ENCODE data around the gene FBXO30. TPM values are rescaled to one million over a fixed set of nuclear protein-coding genes. Genes with fewer than 3 reads are reported as not detected.

Gene FBXO30
- total RNA-seq, 1 donor from 2014 or later, result 12.1 TPM

- DNase-seq, result no peak
- Mint-ChIP-seq H3K27ac (ENCODE audit: unreplicated experiment) (no peak overlapping the region), H3K36me3 (ENCODE audit: unreplicated experiment) (peaks cover 12% of the 10 kb centered on the region), H3K4me3 (ENCODE audit: unreplicated experiment) (no peak overlapping the region), H3K4me1 (ENCODE audit: low read depth, unreplicated experiment) (no peaks in the 10 kb centered on the region), H3K27me3 (ENCODE audit: unreplicated experiment) (no peaks in the 10 kb centered on the region), H3K9me3 (ENCODE audit: unreplicated experiment) (no peaks in the 10 kb centered on the region)
- TF ChIP-seq CTCF (IDR thresholded peaks at IDR 0.05; ENCODE audit: partially characterized antibody, unreplicated experiment), result no peak
Observed at GRCh38 chr6:145784683-145785082, 29.9 kb downstream of the FBXO30 start.

- TF ChIP-seq CTCF (IDR thresholded peaks at IDR 0.05; ENCODE audit: partially characterized antibody, unreplicated experiment), result no peak
- H3K4me1 Mint-ChIP-seq (ENCODE audit: low read depth, unreplicated experiment), result no peaks in the 10 kb centered on the region
- H3K36me3 Mint-ChIP-seq (ENCODE audit: unreplicated experiment), result peaks cover 8% of the 10 kb centered on the region
- no peaks in the 10 kb centered on the region for H3K27me3 Mint-ChIP-seq (ENCODE audit: unreplicated experiment)
- H3K4me3 Mint-ChIP-seq (ENCODE audit: unreplicated experiment), result no peak overlapping the region
- H3K27ac Mint-ChIP-seq (ENCODE audit: unreplicated experiment), result no peak overlapping the region
- no peak for DNase-seq
- H3K9me3 Mint-ChIP-seq (ENCODE audit: unreplicated experiment), result no peaks in the 10 kb centered on the region
Observed at GRCh38 chr6:145783796-145784195, 30.8 kb downstream of the FBXO30 start.

- Mint-ChIP-seq H3K27ac (ENCODE audit: unreplicated experiment) (no peak overlapping the region), H3K36me3 (ENCODE audit: unreplicated experiment) (peaks cover 6% of the 10 kb centered on the region), H3K4me3 (ENCODE audit: unreplicated experiment) (no peak overlapping the region), H3K27me3 (ENCODE audit: unreplicated experiment) (peaks cover 3% of the 10 kb centered on the region), H3K4me1 (ENCODE audit: low read depth, unreplicated experiment) (no peaks in the 10 kb centered on the region), H3K9me3 (ENCODE audit: unreplicated experiment) (peaks cover 4% of the 10 kb centered on the region)
- no peak for DNase-seq
- no peak for TF ChIP-seq CTCF (IDR thresholded peaks at IDR 0.05; ENCODE audit: partially characterized antibody, unreplicated experiment)
Observed at GRCh38 chr6:145772846-145773245, 41.7 kb downstream of the FBXO30 start.

GRCh38 chr6:145765449-145765848, 49.1 kb downstream of the FBXO30 start:
- peaks cover 2% of the 10 kb centered on the region for H3K9me3 Mint-ChIP-seq (ENCODE audit: unreplicated experiment)
- H3K4me1 Mint-ChIP-seq (ENCODE audit: low read depth, unreplicated experiment), result no peaks in the 10 kb centered on the region

GRCh38 chr6:145763742-145764141, 50.9 kb downstream of the FBXO30 start:
- DNase-seq, result no peak
- Mint-ChIP-seq H3K27ac (ENCODE audit: unreplicated experiment) (no peak overlapping the region), H3K36me3 (ENCODE audit: unreplicated experiment) (no peaks in the 10 kb centered on the region), H3K27me3 (ENCODE audit: unreplicated experiment) (no peaks in the 10 kb centered on the region), H3K4me1 (ENCODE audit: low read depth, unreplicated experiment) (no peaks in the 10 kb centered on the region), H3K4me3 (ENCODE audit: unreplicated experiment) (no peak overlapping the region), H3K9me3 (ENCODE audit: unreplicated experiment) (no peaks in the 10 kb centered on the region)
- TF ChIP-seq CTCF (IDR thresholded peaks at IDR 0.05; ENCODE audit: partially characterized antibody, unreplicated experiment), result no peak

More at GRCh38 chr6:145765449-145765848, 49.1 kb downstream of the FBXO30 start:
- Mint-ChIP-seq H3K27me3 (ENCODE audit: unreplicated experiment) (peaks cover 1% of the 10 kb centered on the region), H3K4me3 (ENCODE audit: unreplicated experiment) (no peak overlapping the region), H3K36me3 (ENCODE audit: unreplicated experiment) (no peaks in the 10 kb centered on the region), H3K27ac (ENCODE audit: unreplicated experiment) (no peak overlapping the region)
- DNase-seq, result no peak
- no peak for TF ChIP-seq CTCF (IDR thresholded peaks at IDR 0.05; ENCODE audit: partially characterized antibody, unreplicated experiment)

Data from glutamatergic neuron (in vitro differentiated cells).